Chondrocyte (in vitro differentiated cells): ENCODE results near the gene NMBR. TPM values are rescaled to one million over a fixed set of nuclear protein-coding genes. Genes with fewer than 3 reads are reported as not detected.
"Not testable (repeated sequence)": the region's sequence is repeated elsewhere in the genome, so short reads cannot be mapped to it uniquely, and the experiment has no call there.

ENCODE experiments used
- DNase-seq: peaks from one replicate; pipeline ENCODE4 v3.0.0; 2021; ENCODE audit warnings: mixed read lengths, low spot score
- H3K27ac Mint-ChIP-seq: one replicate; pipeline ENCODE4 v1.8.0; 2021; ENCODE audit warnings: mild to moderate bottlenecking, moderate library complexity, mixed read lengths; ENCODE audit not compliant: unreplicated experiment
- H3K27me3 Mint-ChIP-seq: 2 replicates; pipeline ENCODE4 v1.8.0; 2021; ENCODE audit warnings: low read depth, mixed read lengths
- H3K36me3 Mint-ChIP-seq: 2 replicates; pipeline ENCODE4 v1.8.0; 2021; ENCODE audit warnings: low read depth, mixed read lengths
- H3K4me1 Mint-ChIP-seq: 2 replicates; pipeline ENCODE4 v1.8.0; 2021; ENCODE audit warnings: low read depth, mild to moderate bottlenecking, mixed read lengths
- H3K4me3 Mint-ChIP-seq: one replicate; pipeline ENCODE4 v1.8.0; 2021; ENCODE audit warnings: mild to moderate bottlenecking, moderate library complexity, mixed read lengths; ENCODE audit not compliant: unreplicated experiment
- H3K9me3 Mint-ChIP-seq: 2 replicates; pipeline ENCODE4 v1.8.0; 2021; ENCODE audit warnings: low read depth, mixed read lengths
- total RNA-seq: library from RNA; stranded (reverse); gene quantifications from 3 replicates; pipeline ENCODE4 v1.2.1, GENCODE V29; 2021
- TF ChIP-seq, protein P1 (sequence below): fragments of 200-600 bp; sonication (generic); IDR thresholded peaks from 2 replicates; pipeline ENCODE4 v1.5.0; 2021; ENCODE audit warnings: antibody characterized with exemption, mild to moderate bottlenecking, moderate library complexity

Gene NMBR
- total RNA-seq, 1 donor from 2014 or later: not detected

GRCh38 chr6:142071981-142072380, 74.9 kb downstream of the NMBR start:
- H3K27ac Mint-ChIP-seq: no peak overlapping the region

GRCh38 chr6:142068416-142068815, 78.5 kb downstream of the NMBR start:
- Mint-ChIP-seq H3K27me3 (peaks cover 2% of the 10 kb centered on the region), H3K27ac (no peak overlapping the region), H3K4me3 (no peak overlapping the region), H3K36me3 (no peaks in the 10 kb centered on the region), H3K9me3 (peaks cover 7% of the 10 kb centered on the region), H3K4me1 (no peaks in the 10 kb centered on the region)
- TF ChIP-seq, protein P1, sequence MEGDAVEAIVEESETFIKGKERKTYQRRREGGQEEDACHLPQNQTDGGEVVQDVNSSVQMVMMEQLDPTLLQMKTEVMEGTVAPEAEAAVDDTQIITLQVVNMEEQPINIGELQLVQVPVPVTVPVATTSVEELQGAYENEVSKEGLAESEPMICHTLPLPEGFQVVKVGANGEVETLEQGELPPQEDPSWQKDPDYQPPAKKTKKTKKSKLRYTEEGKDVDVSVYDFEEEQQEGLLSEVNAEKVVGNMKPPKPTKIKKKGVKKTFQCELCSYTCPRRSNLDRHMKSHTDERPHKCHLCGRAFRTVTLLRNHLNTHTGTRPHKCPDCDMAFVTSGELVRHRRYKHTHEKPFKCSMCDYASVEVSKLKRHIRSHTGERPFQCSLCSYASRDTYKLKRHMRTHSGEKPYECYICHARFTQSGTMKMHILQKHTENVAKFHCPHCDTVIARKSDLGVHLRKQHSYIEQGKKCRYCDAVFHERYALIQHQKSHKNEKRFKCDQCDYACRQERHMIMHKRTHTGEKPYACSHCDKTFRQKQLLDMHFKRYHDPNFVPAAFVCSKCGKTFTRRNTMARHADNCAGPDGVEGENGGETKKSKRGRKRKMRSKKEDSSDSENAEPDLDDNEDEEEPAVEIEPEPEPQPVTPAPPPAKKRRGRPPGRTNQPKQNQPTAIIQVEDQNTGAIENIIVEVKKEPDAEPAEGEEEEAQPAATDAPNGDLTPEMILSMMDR: no peak
- no peak for DNase-seq

More at GRCh38 chr6:142071981-142072380, 74.9 kb downstream of the NMBR start:
- H3K36me3 Mint-ChIP-seq: no peaks in the 10 kb centered on the region
- H3K9me3 Mint-ChIP-seq: peaks cover 7% of the 10 kb centered on the region
- no peak overlapping the region for H3K4me3 Mint-ChIP-seq
- H3K4me1 Mint-ChIP-seq: no peaks in the 10 kb centered on the region
- DNase-seq: no peak
- no peaks in the 10 kb centered on the region for H3K27me3 Mint-ChIP-seq
- TF ChIP-seq, protein P1: no peak

GRCh38 chr6:142062861-142063260, 84.1 kb downstream of the NMBR start:
- not testable (repeated sequence) for H3K27me3 Mint-ChIP-seq, H3K9me3 Mint-ChIP-seq, H3K4me1 Mint-ChIP-seq, H3K4me3 Mint-ChIP-seq, H3K27ac Mint-ChIP-seq, H3K36me3 Mint-ChIP-seq, DNase-seq

- TF ChIP-seq, protein P1: no peak
- Mint-ChIP-seq H3K27ac (no peak overlapping the region), H3K9me3 (peaks cover 6% of the 10 kb centered on the region), H3K4me3 (no peak overlapping the region), H3K36me3 (no peaks in the 10 kb centered on the region), H3K27me3 (peaks cover 2% of the 10 kb centered on the region), H3K4me1 (no peaks in the 10 kb centered on the region)
- no peak for DNase-seq
Measured at GRCh38 chr6:142058551-142059290, 88.2 kb downstream of the NMBR start.

GRCh38 chr6:142055219-142055618, 91.7 kb downstream of the NMBR start:
- TF ChIP-seq, protein P1: no peak
- no peaks in the 10 kb centered on the region for H3K27me3 Mint-ChIP-seq
- no peaks in the 10 kb centered on the region for H3K4me1 Mint-ChIP-seq
- no peak overlapping the region for H3K4me3 Mint-ChIP-seq
- H3K9me3 Mint-ChIP-seq: peaks cover 36% of the 10 kb centered on the region
- no peak for DNase-seq
- no peak overlapping the region for H3K27ac Mint-ChIP-seq
- peaks cover 9% of the 10 kb centered on the region for H3K36me3 Mint-ChIP-seq

DNA sequence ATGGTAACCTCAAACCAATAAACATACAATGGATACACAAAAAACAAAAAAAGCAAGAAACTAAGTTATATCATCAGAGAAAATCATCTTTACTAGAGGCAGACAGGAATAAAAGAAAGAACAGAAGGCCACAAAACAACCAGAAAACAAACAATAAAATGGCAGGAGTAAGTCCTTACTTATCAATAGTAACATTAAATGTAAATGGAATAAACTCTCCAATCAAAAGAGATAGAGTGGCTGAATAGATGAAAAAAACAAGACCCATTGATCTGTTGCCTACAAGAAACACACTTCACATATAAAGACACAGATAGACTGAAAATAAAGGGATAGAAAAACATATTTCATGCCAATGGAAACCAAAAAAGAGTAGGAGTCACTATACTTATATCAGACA, 95.5 kb downstream of the NMBR start:
- TF ChIP-seq, protein P1: no peak
- peaks cover 42% of the 10 kb centered on the region for H3K9me3 Mint-ChIP-seq
- H3K27ac Mint-ChIP-seq: no peak overlapping the region
- H3K4me1 Mint-ChIP-seq: no peaks in the 10 kb centered on the region
- no peak for DNase-seq
- no peaks in the 10 kb centered on the region for H3K27me3 Mint-ChIP-seq
- no peak overlapping the region for H3K4me3 Mint-ChIP-seq
- H3K36me3 Mint-ChIP-seq: peaks cover 9% of the 10 kb centered on the region
